Upper lobe of left lung (tissue), 6 donors: ENCODE measurements around the gene TTLL10. TPM values are rescaled to one million over a fixed set of nuclear protein-coding genes. Genes with fewer than 3 reads are reported as not detected.

Experiments used
- ATAC-seq, 2 donors: fragments of 200-7000 bp; cut with Tn5 transposase; one replicate each; pipeline ENCODE4 v1.9.1; 2022; ENCODE audit warnings: mild to moderate bottlenecking in 2 of 2, moderate library complexity in 2 of 2; ENCODE audit not compliant: low FRiP score in 2 of 2
- DNase-seq, 2 donors: peaks; one replicate each; pipeline ENCODE4 v3.0.0-alpha.2; 2019 to 2020
- H3K27ac ChIP-seq, 4 donors: fragments of 200-600 bp; sonication (generic); one replicate each; pipeline ENCODE4 v1.5.1; 2016 to 2019
- H3K27me3 ChIP-seq, 4 donors: fragments of 200-600 bp; sonication (generic); one replicate each; pipeline ENCODE4 v1.5.1; 2017 to 2019
- H3K36me3 ChIP-seq, 4 donors: fragments of 200-600 bp; sonication (generic); one replicate each; pipeline ENCODE4 v1.5.1; 2016 to 2019
- H3K4me1 ChIP-seq, 4 donors: fragments of 200-600 bp; sonication (generic); one replicate each; pipeline ENCODE4 v1.5.1; 2018 to 2019
- H3K4me3 ChIP-seq, 4 donors: fragments of 200-600 bp; sonication (generic); one replicate each; pipeline ENCODE4 v1.5.1; 2017 to 2019; ENCODE audit warnings: mild to moderate bottlenecking in 2 of 4, moderate library complexity in 1 of 4
- H3K9me3 ChIP-seq, 4 donors: fragments of 200-600 bp; sonication (generic); one replicate each; pipeline ENCODE4 v1.5.1; 2018 to 2019
- EP300 ChIP-seq, 4 donors: sonication (generic); formaldehyde crosslinking; IDR thresholded peaks; one replicate each; pipeline ENCODE4 v1.5.1; 2017; ENCODE audit warnings: antibody characterized with exemption in 4 of 4, control low read depth in 2 of 4
- POLR2A ChIP-seq, 4 donors: fragments of 450-650 bp; IDR thresholded peaks; one replicate each; pipeline ENCODE4 v1.5.1; 2016 to 2017; ENCODE audit warnings: antibody characterized with exemption in 4 of 4, mild to moderate bottlenecking in 2 of 4
- POLR2AphosphoS5 ChIP-seq, 2 donors: sonication (generic); formaldehyde crosslinking; IDR thresholded peaks; one replicate each; pipeline ENCODE4 v1.5.1; 2017; ENCODE audit warnings: antibody characterized with exemption in 2 of 2
- WGBS, 2 donors: methylation state at CpG; one replicate each; pipeline ENCODE4 v1.1.5; 2017 to 2018; 5-methylcytosine and 5-hydroxymethylcytosine counted together
- total RNA-seq, 6 donors: library from RNA; depleted of rRNA in 4 of 6; stranded (reverse); fragments of >200 nt in 4 of 6; gene quantifications; one replicate each; pipeline versions ENCODE4 v1.1.0 to v1.2.1, GENCODE V29; 2016 to 2021
- TF ChIP-seq, protein P1 (sequence below), 6 experiments: fragments of 450-650 bp in 4 of 6; fragments of 200-600 bp in 2 of 6; sonication (generic) in 2 of 6; IDR thresholded peaks; one replicate each; pipeline ENCODE4 v1.5.1; 2016 to 2019; ENCODE audit warnings: antibody characterized with exemption in 6 of 6
- donor health status: DM: no; HTN: no; CAD: no; lungs with moderate emphysema.
- donor health status: DM: no; HTN: yes; CAD: no; lungs with severe emphysema.

Gene TTLL10
- total RNA-seq, 6 donors from 2014 or later: 0.86 to 14.5 (median 5.8) TPM

DNA sequence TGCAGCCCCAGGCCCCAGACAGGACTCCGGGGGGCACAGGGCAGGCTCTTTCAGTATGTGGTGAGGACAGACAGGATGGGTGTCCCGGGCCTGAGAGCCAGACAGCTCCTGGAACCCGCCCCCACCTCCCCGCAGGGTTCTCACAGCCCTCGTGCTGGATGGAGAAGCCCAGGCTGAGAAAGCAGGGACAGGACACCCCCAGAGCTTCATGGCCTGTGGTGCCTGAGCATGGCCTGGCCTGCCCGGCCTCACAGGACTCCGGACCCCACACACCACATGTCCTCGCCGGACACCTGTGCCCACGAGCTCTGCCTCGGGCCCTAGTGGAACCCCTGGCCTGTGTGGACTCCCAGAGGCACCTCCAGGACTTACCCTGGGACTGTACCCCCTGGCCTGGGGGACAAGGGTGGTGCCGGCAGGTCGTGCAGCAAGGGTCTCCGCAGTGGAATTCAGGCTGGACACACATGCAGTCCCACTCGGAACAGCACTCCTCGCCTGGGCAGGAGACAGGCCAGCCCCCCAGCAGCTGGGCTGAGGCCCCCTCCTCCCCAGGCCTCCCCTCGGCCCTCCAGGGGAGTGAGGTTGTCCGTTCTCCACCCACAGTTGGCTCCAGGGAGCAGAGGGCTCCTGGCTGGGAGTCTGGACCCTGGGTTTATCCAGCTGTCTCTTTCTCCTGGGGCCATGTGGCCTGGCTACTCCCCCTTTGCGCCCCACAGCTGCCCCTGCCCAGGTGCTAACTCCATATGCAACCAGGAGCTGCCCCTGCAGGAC lies 31.5 kb downstream of the TTLL10 start:
- Histone ChIP-seq H3K4me1 (peaks cover 22 to 47% (median 33%) of the 10 kb centered on the region in 4 donors), H3K36me3 (no peaks in the 10 kb centered on the region), H3K27me3 (peaks cover 0 to 30% (median 14%) of the 10 kb centered on the region in 4 donors), H3K9me3 (no peaks in the 10 kb centered on the region), H3K27ac (no peak overlapping the region), H3K4me3 (peak overlapping the region in 1 of 4 donors; percentile 36)
- no peak for TF ChIP-seq EP300 (IDR thresholded peaks at IDR 0.05)
- no peak for TF ChIP-seq POLR2A (IDR thresholded peaks at IDR 0.05)
- TF ChIP-seq, protein P1, sequence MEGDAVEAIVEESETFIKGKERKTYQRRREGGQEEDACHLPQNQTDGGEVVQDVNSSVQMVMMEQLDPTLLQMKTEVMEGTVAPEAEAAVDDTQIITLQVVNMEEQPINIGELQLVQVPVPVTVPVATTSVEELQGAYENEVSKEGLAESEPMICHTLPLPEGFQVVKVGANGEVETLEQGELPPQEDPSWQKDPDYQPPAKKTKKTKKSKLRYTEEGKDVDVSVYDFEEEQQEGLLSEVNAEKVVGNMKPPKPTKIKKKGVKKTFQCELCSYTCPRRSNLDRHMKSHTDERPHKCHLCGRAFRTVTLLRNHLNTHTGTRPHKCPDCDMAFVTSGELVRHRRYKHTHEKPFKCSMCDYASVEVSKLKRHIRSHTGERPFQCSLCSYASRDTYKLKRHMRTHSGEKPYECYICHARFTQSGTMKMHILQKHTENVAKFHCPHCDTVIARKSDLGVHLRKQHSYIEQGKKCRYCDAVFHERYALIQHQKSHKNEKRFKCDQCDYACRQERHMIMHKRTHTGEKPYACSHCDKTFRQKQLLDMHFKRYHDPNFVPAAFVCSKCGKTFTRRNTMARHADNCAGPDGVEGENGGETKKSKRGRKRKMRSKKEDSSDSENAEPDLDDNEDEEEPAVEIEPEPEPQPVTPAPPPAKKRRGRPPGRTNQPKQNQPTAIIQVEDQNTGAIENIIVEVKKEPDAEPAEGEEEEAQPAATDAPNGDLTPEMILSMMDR (IDR thresholded peaks at IDR 0.05): no peak
- no peak for TF ChIP-seq POLR2AphosphoS5 (IDR thresholded peaks at IDR 0.05)
- 94% methylated on average over 14 of the region's 19 CpGs; no CpG with 5 or more reads in 1 of the 2 donors for WGBS, 2 donors
- ATAC-seq: no peak
- DNase-seq: peak in 1 of 2 donors; percentile 65

DNA sequence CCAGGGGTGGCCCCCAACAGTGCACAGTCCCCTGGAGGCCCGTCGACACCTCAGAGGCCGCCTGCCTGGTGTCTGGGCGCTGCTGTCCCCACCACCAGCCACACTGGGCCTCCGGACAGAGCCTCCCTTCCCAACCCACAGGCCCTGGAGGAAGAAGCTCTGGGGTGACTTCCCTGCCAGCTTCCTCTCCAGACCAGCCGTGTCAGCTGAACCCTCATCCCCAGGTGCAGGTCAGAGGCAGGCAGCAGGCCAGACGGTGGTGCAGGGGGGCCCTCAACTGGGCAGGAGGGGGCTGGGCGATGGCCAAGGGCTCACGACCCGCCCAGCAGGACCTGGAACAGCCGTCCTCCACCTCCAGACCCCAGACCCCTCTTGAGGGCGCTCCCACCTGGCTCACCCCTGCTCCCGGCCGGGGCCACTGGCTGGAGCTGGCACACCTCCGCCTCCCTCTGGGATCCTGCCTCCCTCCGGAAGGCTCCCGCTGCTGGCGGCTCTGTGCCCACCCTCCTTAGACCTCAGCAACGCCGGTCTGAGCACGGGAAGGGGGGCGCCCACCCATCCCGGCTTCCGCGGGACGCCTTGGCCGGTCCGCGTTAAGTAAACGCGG lies 32.2 kb downstream of the TTLL10 start:
- Histone ChIP-seq H3K9me3 (no peaks in the 10 kb centered on the region), H3K27me3 (peaks cover 0 to 27% (median 14%) of the 10 kb centered on the region in 4 donors), H3K4me1 (peaks cover 20 to 40% (median 31%) of the 10 kb centered on the region in 4 donors), H3K27ac (peak overlapping the region in 2 of 4 donors; percentile 16 to 39), H3K36me3 (no peaks in the 10 kb centered on the region), H3K4me3 (peak overlapping the region in 3 of 4 donors; percentile 23 to 36 (median 35))
- 26 to 33% methylated on average over 8 to 24 of the region's 31 CpGs for WGBS, 2 donors
- DNase-seq: peak in 1 of 2 donors; percentile 75
- TF ChIP-seq, protein P1 (IDR thresholded peaks at IDR 0.05): no peak
- TF ChIP-seq POLR2A (IDR thresholded peaks at IDR 0.05) (no peak), EP300 (IDR thresholded peaks at IDR 0.05) (no peak), POLR2AphosphoS5 (IDR thresholded peaks at IDR 0.05) (no peak)
- no peak for ATAC-seq

DNA sequence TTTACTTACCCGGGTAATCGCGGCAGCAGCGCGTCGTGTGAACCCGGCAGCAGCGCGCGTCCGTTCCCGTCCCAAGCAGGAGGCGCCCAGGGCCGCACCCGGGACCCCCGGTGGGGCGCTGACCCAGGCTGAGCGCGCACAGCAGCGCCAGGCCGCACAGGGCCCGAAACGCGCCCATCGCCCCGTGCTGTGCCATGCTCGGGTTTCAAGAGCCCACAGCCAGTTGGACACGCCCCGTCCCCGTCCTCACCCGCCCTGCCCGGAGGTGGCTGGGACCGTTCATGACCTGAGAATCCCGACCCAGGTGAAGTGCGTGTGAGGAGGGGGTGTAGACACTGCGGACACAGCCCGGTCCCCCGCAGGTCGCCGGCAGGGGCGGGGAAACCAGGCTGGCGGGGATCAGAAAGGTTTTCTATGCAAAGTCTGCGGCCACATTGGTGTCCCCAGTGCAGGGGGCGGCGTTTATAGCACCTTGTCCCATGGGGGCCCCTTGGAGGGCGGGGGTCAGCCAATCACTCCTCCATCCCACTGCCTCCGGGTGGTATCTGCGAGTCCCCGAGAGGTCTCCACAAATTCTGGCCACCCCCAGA lies 32.8 kb downstream of the TTLL10 start, which contains the start of gene TNFRSF18:
TSS of gene TNFRSF18 (minus strand) at position 217 of the 590 bp plus-strand sequence. CDS start at position 196, 21 bp downstream.
- WGBS, 2 donors: 3 to 57% methylated on average over 3 to 21 of the region's 49 CpGs
- Histone ChIP-seq H3K36me3 (no peaks in the 10 kb centered on the region), H3K27ac (peak within 1 kb of the TSS in 2 of 4 donors; percentile 16 to 39), H3K4me3 (peak within 1 kb of the TSS in 3 of 4 donors; percentile 23 to 36 (median 35)), H3K27me3 (peaks cover 0 to 21% (median 11%) of the 10 kb centered on the region in 4 donors), H3K4me1 (peaks cover 16 to 38% (median 27%) of the 10 kb centered on the region in 4 donors), H3K9me3 (no peaks in the 10 kb centered on the region)
- ATAC-seq (peak in 1 of 2 donors; percentile 22), DNase-seq (peak; percentile 64 to 88)
- TF ChIP-seq POLR2AphosphoS5 (IDR thresholded peaks at IDR 0.05) (no peak), EP300 (IDR thresholded peaks at IDR 0.05) (no peak), POLR2A (IDR thresholded peaks at IDR 0.05) (no peak)
- TF ChIP-seq, protein P1 (IDR thresholded peaks at IDR 0.05): no peak

DNA sequence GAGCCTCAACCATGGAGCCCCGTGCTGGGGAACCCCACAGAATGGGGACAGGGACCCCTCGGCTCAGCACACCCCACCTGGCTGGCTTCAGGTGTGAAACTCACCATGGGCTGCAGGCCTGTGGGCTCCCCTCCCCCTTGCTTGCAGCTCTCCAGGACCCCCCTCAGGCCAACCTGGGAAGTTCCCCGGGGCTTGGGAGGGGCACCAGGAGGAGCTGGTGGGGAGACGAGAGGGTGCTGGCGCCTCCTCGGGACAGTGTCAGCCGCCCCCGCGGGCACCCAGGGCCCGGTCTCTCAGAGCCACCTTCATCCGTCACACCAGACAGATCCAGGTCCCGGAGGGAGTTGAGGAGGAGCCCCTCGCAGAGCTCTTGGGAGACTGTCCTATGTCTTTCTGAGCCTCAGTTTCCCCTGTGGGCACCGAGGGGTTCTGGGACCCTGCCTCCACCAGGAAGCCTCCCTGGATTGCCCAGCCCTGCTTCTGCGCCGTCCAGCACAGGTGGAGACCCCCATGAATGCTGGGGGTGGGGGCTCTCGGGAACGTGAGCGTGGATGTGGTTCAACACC lies 33.4 kb downstream of the TTLL10 start:
- H3K4me3 ChIP-seq: peak overlapping the region in 3 of 4 donors; percentile 23 to 36 (median 35)
- ATAC-seq: no peak
- no peak for TF ChIP-seq POLR2AphosphoS5 (IDR thresholded peaks at IDR 0.05)
- TF ChIP-seq, protein P1 (IDR thresholded peaks at IDR 0.05): no peak
- no peak for TF ChIP-seq POLR2A (IDR thresholded peaks at IDR 0.05)
- no peak for TF ChIP-seq EP300 (IDR thresholded peaks at IDR 0.05)
- 43 to 45% methylated on average over 1 to 9 of the region's 19 CpGs for WGBS, 2 donors
- peaks cover 15 to 42% (median 32%) of the 10 kb centered on the region in 4 donors for H3K4me1 ChIP-seq
- no peaks in the 10 kb centered on the region for H3K9me3 ChIP-seq
- DNase-seq: peak in 1 of 2 donors; percentile 74
- H3K27ac ChIP-seq: peak overlapping the region in 1 of 4 donors; percentile 39
- peaks cover 0 to 20% (median 11%) of the 10 kb centered on the region in 4 donors for H3K27me3 ChIP-seq
- H3K36me3 ChIP-seq: no peaks in the 10 kb centered on the region
